ENCODE measurements around the gene PICALM.

The PICALM gene

GRCh38 chr11:86043765-86044503 is 24.9 kb downstream of the PICALM start:
- no peak for DNase-seq

GRCh38 chr11:86041975-86042378 is 26.9 kb downstream of the PICALM start:
- peak; percentile 59 to 89 (median 78) for DNase-seq

DNA sequence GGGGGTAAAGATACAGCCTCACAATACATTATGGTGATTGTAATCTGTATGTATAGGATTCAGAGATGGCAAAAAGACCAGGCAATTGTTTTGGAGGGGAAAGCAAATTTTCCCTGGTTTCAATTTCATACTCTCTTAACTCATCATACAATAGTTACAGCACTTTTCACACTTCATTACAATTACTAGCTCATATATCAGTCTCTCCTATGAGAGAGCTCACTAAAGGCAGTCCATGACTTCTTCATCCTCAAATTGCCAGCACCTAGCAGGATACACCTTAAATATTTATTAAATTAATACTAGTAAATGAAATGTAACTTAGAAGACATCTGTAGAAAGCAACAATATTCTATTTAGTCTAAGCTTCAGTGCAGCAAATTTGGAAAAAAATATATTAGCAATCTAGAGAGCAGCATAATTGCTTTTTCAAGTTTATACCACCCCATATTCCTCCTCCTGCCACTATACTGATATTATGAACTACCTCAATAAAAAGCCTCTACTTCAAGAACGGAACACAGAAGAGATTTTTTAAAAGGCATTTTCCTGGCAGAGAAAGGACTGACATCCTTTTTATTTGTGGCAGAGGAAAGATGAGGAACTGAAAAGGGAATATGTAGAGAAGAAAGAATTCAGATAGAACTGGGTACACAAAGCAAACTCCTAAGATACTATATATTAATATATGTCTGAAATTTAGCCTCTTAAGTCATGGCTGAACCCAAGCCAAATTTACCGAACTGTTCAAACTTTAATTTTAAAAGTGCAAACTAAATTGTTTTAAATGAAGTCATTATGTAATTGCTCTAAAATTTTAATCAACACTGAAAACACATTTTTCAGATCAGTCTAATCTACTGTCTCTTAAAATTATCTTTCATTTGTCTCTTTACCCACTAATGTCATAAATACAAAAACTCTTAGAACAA is 27.7 kb downstream of the PICALM start:
- no peak for DNase-seq

DNA sequence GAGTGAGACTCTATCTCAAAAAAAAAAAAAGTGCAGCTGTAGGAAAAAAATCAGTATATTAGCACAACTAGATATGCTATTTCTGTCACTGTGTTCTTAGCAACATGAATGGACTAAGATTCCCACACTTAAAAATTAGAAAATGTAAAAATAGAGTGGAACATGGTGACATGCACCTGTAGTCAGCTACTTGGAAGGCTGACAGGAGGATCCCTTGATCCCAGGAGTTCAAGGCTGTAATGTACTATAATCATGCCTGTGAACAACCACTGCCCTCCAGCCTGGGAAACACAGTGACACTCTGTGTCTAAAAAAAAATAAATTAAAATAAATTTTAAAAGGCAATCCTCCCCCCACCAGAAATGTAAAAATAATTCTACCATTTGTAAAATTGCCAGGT is 29.8 kb downstream of the PICALM start:
- DNase-seq: no peak

- DNase-seq: no peak
Observed at GRCh38 chr11:86037743-86038142, 31.1 kb downstream of the PICALM start.

DNA sequence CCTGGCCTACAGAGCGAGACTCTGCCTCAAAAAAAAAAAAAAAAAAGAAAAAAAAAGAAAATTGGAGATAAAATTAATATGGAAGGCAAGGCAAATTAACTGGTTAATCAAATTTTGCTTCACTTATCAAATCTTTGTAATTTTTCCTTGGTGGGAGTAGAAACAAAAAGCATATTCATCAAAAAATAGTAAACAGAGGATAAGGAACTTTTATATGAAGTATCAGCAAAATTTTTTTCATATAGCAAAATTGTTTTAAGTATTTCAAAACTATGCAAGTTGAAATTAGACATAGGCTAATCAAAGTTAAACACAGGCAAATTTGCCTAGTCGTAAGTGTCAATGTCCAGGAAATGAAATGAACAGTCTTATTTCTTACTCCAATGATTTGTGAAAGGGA is 33.0 kb downstream of the PICALM start:
- DNase-seq: no peak

- DNase-seq: no peak
Observed at GRCh38 chr11:86035164-86035563, 33.7 kb downstream of the PICALM start.

- peak in 2 of 3 experiments; percentile 25 to 81 for DNase-seq
Observed at GRCh38 chr11:86034710-86035109, 34.2 kb downstream of the PICALM start.

DNA sequence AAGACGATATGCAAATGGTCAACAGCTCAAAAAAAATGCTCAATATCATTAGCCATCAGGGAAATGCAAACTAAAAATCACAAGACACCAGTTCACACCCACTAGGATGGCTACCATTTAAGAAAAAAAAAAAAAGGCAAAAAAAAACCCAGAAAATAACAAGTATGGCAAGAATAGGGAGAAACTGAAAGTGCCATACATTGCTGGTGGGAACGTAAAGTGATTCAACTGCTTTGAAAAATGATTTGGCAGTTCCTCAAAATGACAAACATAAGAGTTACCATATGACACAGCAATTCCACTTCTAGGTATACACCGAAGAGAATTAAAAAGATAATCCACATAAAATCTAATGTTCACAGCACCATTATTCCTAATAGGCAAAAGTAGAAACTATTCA is 47.5 kb downstream of the PICALM start:
- DNase-seq: no peak

- DNase-seq: no peak
Observed at GRCh38 chr11:86018249-86018648, 50.6 kb downstream of the PICALM start.

- no peak for DNase-seq
Observed at GRCh38 chr11:86016451-86016850, 52.4 kb downstream of the PICALM start.

DNA sequence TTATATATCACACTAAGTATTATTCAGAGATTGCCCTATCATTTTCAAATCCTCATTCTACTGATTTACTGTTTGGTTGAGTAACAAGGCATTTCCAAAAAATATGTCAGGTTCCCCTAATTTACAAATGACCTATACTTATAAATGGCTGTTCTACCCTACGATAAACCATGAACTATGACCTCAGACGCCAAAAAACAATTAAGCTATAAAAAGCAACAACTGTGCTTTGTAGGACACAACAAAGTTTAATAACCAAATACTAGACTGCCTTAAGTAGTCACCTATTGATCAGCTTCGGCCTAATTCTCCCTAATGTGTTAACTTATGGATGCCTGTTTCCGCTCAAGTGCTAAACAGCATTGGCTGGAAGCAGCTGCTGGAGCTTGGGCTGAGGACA is 53.2 kb downstream of the PICALM start:
- no peak for DNase-seq

- DNase-seq: peak in 2 of 3 experiments; percentile 7 to 66
Observed at GRCh38 chr11:86014221-86014620, 54.7 kb downstream of the PICALM start.

GRCh38 chr11:86013713-86014112 is 55.2 kb downstream of the PICALM start:
- DNase-seq: no peak

DNA sequence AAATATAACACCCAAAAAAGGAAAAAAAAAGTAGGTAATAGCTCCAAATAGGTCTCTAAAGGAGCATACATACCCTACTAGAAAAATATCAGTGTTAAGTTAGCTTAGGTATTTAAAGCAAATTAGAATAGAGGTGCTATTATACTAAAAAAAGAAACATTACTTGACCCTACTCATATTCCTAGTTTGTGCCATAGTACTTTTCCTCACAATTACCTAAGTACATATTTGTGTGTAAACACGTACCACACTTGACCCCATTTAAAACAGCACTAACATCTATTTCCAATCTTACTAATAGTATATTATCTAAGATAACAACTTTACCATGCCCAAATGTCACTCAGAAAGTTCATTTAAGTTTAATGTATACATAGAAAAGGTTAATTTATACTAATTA is 57.7 kb downstream of the PICALM start:
- no peak for DNase-seq

- DNase-seq: peak in 1 of 3 experiments; percentile 37
Observed at GRCh38 chr11:86003654-86004053, 65.2 kb downstream of the PICALM start.

DNA sequence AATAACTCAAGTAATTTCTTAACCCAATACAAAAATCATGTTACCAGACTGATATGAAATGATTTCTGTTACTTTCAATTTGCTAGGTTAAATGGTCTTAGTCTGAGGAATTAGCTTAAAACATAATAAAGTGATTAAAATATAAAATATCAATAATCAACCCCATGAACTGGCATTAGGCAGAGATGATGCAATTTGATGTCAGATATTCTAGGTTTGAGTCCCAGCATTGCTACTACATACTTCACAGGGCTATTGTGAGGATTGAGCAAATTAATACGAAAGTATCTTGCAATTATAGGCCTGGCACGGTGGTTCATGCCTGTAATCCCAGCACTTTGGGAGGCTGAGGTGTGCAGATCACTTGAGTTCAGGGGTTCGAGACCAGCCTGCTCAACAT is 66.5 kb downstream of the PICALM start:
- DNase-seq: no peak

GRCh38 chr11:85991508-85991907 is 77.4 kb downstream of the PICALM start:
- DNase-seq: no peak

DNA sequence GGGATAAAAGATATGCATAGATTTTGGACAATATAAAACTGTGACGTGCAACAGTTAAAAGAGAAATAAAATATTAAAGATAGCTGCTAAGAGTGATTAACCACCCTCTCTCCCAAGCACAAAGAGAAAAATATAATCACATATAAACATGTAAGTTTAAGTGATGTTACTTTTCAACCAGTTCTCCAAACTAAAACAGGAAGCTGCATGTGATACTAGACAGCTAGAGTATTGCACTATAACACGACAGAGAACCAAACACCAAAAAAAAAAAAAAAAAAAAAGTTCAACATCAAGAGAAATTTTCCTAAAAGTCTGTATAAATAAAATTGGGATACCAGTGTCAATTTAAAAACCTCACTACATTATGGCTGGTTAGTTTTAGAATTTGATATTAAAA is 79.1 kb downstream of the PICALM start:
- DNase-seq: no peak

GRCh38 chr11:85988780-85989179 is 80.1 kb downstream of the PICALM start:
- no peak for DNase-seq

DNA sequence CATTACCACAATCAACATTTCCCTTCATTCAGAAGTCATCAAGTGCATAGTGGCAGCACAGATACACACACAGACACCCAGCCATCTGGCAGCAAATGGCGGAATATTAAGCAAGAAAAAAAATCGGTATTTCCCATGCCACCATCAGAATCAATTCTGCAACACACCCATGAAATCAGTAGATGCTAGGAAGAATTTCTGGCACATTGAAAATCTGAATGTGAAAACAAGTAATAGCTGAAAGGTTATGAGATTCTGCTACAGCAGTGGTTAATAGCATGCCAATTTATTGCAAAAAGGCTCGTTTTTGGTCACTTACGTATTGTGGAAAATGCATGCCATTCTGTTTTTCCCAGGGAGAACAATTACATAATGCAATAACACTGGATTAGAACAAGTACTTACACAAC is 91.1 kb downstream of the PICALM start:
- DNase-seq: no peak

- DNase-seq: no peak
Observed at GRCh38 chr11:85976525-85976924, 92.4 kb downstream of the PICALM start.

DNA sequence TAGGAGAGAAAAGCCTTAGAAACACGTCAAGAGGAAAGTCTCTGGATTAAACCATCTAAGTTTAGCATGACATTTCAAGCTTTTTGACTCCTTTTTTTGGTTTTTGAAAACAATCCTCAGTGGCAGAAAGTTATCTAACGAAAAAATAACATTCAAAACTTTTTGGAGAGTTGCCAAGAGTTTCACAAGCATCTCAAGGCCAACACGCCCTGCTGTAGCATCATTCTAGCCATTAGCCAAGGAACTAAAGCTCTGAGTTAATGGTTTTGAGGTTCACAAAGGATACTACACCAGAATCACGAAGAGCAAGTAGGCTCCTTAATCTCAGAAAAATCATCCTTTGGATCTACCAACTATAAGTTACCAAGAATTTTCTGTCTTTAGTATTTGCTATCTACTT is 94.8 kb downstream of the PICALM start:
- DNase-seq: no peak

DNA sequence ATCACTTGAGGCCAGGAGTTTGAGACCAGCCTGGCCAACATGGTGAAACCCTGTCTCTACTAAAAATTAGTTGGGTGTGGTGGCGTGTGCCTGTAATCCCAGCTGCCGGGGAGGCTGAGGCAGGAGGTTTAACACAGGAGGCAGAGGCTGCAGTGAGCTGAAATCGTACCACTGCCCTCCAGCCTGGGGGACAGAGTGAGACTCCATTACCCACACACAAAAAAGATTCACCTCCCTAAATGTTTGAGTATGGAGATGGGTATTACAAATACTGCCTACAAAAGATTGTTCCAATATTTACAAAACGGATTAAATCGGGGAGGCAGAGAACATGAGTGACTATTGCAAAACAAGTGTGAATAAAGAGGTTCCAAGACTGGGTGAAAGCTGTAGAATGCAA is 98.3 kb downstream of the PICALM start:
- no peak for DNase-seq

Data from NCI-H1417 (cell line).